SK-N-SH treated with all-trans-retinoic acid at 6 μM for 48 hours (cell line): ENCODE measurements around the gene DENND2A.

Source experiments
- RARB ChIP-seq: fragments of 250-450 bp; sonication (Bioruptor Pico); IDR thresholded peaks from 2 replicates; pipeline ENCODE4 v1.8.0; 2021; ENCODE audit warnings: mild to moderate bottlenecking, moderate library complexity
- SNAI2 ChIP-seq: fragments of 250-450 bp; sonication (Bioruptor Pico); IDR thresholded peaks from 2 replicates; pipeline ENCODE4 v1.5.0; 2020; ENCODE audit warnings: mild to moderate bottlenecking, moderate library complexity
- ZNF70 ChIP-seq: fragments of 450-650 bp; formaldehyde crosslinking; IDR thresholded peaks from 2 replicates; pipeline ENCODE4 v1.5.0; 2020; ENCODE audit warnings: mild to moderate bottlenecking, moderate library complexity
- TF ChIP-seq, protein P1 (sequence below): fragments of 250-450 bp; sonication (Bioruptor Pico); IDR thresholded peaks from 2 replicates; pipeline ENCODE4 v1.8.0; 2021; ENCODE audit warnings: low read depth, mild to moderate bottlenecking, moderate library complexity, borderline replicate concordance
- TF ChIP-seq, protein P2 (sequence below): fragments of 250-450 bp; sonication (Bioruptor Pico); IDR thresholded peaks from 2 replicates; pipeline ENCODE4 v1.5.1; 2021; ENCODE audit warnings: mild to moderate bottlenecking, moderate library complexity

DNA sequence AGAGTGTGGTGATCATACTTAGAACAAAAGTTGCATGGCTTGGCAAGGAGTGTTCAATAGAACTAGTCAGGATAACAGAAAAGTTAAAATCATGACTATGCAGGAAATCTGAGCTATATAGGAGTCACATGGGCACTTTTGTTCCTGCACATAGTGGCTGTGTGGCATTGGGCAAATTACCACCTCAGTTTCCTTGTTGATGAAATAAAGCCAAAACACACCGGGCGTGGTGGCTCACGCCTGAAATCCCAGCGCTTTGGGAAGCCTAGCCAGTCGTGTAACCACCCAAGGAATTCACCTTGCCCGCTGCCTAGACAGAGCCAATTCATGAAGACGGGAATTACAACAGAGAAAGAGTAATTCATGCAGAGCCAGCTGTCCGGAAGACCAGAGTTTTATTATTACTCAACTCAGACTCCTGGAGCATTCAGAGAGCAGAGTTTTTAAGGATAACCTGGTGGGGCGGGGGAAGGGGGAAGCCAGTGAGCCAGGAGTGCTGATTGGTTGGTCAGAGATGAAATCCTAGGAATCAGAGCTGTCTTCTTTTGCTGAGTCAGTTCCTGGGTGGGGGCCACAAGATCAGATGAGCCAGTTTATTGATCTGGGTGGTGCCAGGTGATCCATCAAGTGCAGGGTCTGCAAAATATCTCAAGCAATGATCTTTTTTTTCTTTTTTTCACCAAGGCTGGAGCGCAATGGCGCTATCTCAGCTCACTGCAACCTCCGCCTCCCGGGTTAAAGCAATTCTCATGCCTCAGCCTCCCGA is 154.9 kb downstream of the DENND2A start:
- TF ChIP-seq, protein P1, sequence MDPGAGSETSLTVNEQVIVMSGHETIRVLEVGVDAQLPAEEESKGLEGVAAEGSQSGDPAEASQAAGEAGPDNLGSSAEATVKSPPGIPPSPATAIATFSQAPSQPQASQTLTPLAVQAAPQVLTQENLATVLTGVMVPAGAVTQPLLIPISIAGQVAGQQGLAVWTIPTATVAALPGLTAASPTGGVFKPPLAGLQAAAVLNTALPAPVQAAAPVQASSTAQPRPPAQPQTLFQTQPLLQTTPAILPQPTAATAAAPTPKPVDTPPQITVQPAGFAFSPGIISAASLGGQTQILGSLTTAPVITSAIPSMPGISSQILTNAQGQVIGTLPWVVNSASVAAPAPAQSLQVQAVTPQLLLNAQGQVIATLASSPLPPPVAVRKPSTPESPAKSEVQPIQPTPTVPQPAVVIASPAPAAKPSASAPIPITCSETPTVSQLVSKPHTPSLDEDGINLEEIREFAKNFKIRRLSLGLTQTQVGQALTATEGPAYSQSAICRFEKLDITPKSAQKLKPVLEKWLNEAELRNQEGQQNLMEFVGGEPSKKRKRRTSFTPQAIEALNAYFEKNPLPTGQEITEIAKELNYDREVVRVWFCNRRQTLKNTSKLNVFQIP: no peak
- TF ChIP-seq, protein P2, sequence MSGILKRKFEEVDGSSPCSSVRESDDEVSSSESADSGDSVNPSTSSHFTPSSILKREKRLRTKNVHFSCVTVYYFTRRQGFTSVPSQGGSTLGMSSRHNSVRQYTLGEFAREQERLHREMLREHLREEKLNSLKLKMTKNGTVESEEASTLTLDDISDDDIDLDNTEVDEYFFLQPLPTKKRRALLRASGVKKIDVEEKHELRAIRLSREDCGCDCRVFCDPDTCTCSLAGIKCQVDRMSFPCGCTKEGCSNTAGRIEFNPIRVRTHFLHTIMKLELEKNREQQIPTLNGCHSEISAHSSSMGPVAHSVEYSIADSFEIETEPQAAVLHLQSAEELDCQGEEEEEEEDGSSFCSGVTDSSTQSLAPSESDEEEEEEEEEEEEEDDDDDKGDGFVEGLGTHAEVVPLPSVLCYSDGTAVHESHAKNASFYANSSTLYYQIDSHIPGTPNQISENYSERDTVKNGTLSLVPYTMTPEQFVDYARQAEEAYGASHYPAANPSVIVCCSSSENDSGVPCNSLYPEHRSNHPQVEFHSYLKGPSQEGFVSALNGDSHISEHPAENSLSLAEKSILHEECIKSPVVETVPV (CRISPR knock-in tag): no peak
- TF ChIP-seq RARB (CRISPR knock-in tag) (no peak), SNAI2 (CRISPR knock-in tag) (no peak), ZNF70 (CRISPR knock-in tag) (no peak)
